Osteoblast (primary cell): Measurements from ENCODE around the gene NEK1. TPM values are rescaled to one million over a fixed set of nuclear protein-coding genes. Genes with fewer than 3 reads are reported as not detected.
A peak's percentile ranks its signal among the peaks of the same experiment; 100 is the strongest.
"Not testable (repeated sequence)": the region's sequence is repeated elsewhere in the genome, so short reads cannot be mapped to it uniquely, and the experiment has no call there.

ENCODE experiments used
- DNase-seq: peaks from one replicate; pipeline ENCODE4 v3.0.0; 2011; ENCODE audit warnings: low spot score, mixed read lengths; ENCODE audit not compliant: insufficient read length; ENCODE audit errors: missing footprints
- H2AFZ ChIP-seq: 2 replicates; pipeline ENCODE4 v1.6.0; 2011; ENCODE audit warnings: mild to moderate bottlenecking, low read length
- H3K27ac ChIP-seq: 2 replicates; pipeline ENCODE4 v1.5.1; 2011; ENCODE audit warnings: mild to moderate bottlenecking, low read depth, low read length, moderate library complexity
- H3K27me3 ChIP-seq: 2 replicates; pipeline ENCODE4 v1.6.0; 2012; ENCODE audit warnings: mild to moderate bottlenecking, control low read depth, inconsistent platforms, low read length, moderate library complexity; ENCODE audit not compliant: insufficient read depth
- H3K36me3 ChIP-seq: 2 replicates; pipeline ENCODE4 v1.5.1; 2011; ENCODE audit warnings: mild to moderate bottlenecking, low read length, control low read depth, moderate library complexity; ENCODE audit not compliant: insufficient read depth
- H3K4me1 ChIP-seq: 2 replicates; pipeline ENCODE4 v1.5.1; 2011; ENCODE audit warnings: mild to moderate bottlenecking, low read length, control low read depth, moderate library complexity; ENCODE audit not compliant: insufficient read depth
- H3K4me2 ChIP-seq: 2 replicates; pipeline ENCODE4 v1.6.0; 2011; ENCODE audit warnings: mild to moderate bottlenecking, low read length; ENCODE audit not compliant: insufficient read depth
- H3K4me3 ChIP-seq: fragments of 200-600 bp; sonication (generic); 3 replicates; pipeline ENCODE4 v1.5.1; 2012; ENCODE audit warnings: mild to moderate bottlenecking, low read length, inconsistent platforms; ENCODE audit not compliant: insufficient read depth
- H3K79me2 ChIP-seq: 2 replicates; pipeline ENCODE4 v1.6.0; 2012; ENCODE audit warnings: mild to moderate bottlenecking, low read length, control low read depth, inconsistent platforms; ENCODE audit not compliant: insufficient read depth
- H3K9me3 ChIP-seq: 2 replicates; pipeline ENCODE4 v1.5.1; 2011; ENCODE audit warnings: low read depth, low read length, control low read depth
- H4K20me1 ChIP-seq: 2 replicates; pipeline ENCODE4 v1.6.0; 2012; ENCODE audit warnings: mild to moderate bottlenecking, low read length, control low read depth; ENCODE audit not compliant: insufficient read depth
- total RNA-seq: library from RNA; depleted of rRNA; stranded (reverse); fragments of >200 nt; gene quantifications from 2 replicates; pipeline ENCODE4 v1.2.3, GENCODE V29; 2012
- TF ChIP-seq, protein P1 (sequence below): IDR thresholded peaks from 2 replicates; pipeline ENCODE4 v1.5.1; 2011; ENCODE audit warnings: mild to moderate bottlenecking, low read depth, low read length, moderate library complexity; ENCODE audit errors: extremely low read depth

NEK1 gene
- total RNA-seq, 1 donor: 9.8 TPM

DNA sequence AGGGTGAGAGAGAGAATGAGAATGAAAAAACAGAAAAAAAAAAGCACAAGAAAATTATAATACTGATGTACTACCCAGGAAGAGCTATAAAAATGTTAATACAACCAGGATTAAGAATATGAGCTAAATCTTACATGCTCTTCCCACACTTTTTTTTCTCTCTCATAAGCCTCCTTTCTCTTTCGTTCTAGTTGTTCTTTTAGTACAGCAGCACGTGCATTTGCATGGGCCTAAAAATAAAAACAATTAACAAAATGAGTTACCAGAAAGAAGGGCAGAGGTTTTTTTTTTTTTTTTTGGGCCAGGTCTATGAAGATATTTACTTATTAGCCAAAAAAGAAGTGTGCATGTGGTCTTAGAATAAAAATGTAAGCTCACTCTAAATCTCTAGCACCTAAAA lies 105.5 kb downstream of the NEK1 start:
- Histone ChIP-seq H3K36me3 (peaks cover 6% of the 10 kb centered on the region), H2AFZ (no peak overlapping the region), H3K27me3 (no peaks in the 10 kb centered on the region), H3K9me3 (peaks cover 3% of the 10 kb centered on the region), H3K4me3 (no peak overlapping the region), H3K79me2 (no peaks in the 10 kb centered on the region), H4K20me1 (no peaks in the 10 kb centered on the region), H3K27ac (no peak overlapping the region), H3K4me1 (no peaks in the 10 kb centered on the region), H3K4me2 (no peak overlapping the region)
- TF ChIP-seq, protein P1, sequence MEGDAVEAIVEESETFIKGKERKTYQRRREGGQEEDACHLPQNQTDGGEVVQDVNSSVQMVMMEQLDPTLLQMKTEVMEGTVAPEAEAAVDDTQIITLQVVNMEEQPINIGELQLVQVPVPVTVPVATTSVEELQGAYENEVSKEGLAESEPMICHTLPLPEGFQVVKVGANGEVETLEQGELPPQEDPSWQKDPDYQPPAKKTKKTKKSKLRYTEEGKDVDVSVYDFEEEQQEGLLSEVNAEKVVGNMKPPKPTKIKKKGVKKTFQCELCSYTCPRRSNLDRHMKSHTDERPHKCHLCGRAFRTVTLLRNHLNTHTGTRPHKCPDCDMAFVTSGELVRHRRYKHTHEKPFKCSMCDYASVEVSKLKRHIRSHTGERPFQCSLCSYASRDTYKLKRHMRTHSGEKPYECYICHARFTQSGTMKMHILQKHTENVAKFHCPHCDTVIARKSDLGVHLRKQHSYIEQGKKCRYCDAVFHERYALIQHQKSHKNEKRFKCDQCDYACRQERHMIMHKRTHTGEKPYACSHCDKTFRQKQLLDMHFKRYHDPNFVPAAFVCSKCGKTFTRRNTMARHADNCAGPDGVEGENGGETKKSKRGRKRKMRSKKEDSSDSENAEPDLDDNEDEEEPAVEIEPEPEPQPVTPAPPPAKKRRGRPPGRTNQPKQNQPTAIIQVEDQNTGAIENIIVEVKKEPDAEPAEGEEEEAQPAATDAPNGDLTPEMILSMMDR: no peak
- no peak for DNase-seq

DNA sequence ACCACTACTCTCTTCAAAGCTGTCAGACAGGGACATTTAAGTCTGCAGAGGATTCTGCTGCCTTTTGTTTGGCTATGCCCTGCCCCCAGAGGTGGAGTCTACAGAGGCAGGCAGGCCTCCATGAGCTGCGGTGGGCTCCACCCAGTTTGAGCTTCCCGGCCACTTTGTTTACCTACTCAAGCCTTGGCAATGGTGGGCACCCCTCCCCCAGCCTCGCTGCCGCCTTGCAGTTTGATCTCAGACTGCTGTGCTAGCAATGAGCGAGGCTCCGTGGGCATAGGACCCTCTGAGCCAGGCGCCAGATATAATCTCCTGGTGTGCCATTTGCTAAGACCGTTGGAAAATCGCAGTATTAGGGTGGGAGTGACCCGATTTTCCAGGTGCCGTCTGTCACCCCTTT lies 112.5 kb downstream of the NEK1 start:
- H3K9me3 ChIP-seq, H3K4me2 ChIP-seq, H3K27ac ChIP-seq, H3K4me3 ChIP-seq, H4K20me1 ChIP-seq, H3K36me3 ChIP-seq, DNase-seq, H3K27me3 ChIP-seq, H2AFZ ChIP-seq, H3K79me2 ChIP-seq, H3K4me1 ChIP-seq: not testable (repeated sequence)

DNA sequence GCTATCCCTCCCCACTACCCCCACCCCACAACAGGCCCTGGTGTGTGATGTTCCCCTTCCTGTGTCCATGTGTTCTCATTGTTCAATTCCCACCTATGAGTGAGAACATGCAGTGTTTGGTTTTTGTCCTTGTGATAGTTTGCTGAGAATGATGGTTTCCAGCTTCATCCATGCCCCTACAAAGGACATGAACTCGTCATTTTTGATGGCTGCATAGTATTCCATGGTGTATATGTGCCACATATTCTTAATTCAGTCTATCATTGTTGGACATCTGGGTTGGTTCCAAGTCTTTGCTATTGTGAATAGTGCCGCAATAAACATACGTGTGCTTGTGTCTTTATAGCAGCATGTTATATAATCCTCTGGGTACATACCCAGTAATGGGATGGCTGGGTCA lies 118.1 kb downstream of the NEK1 start:
- H3K4me1 ChIP-seq, H3K36me3 ChIP-seq, DNase-seq: not testable (repeated sequence)

DNA sequence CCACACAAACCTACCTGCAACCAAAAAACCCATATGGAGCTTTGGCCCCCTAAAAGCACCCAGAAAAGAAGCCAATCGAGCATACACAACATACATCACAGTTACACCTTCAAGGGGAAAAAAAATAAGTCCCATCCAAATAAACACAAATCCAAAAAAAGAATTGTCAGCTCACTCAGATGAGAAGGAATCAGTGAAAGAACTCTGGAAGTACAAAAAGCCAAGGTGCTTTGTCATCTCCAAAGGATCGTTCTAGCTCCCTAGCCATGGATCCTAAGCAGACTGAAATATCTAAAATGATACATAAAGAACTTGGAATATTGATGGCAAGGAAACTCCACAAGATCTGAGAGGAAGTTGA lies 119.2 kb downstream of the NEK1 start:
- no peak for DNase-seq
- no peaks in the 10 kb centered on the region for H3K27me3 ChIP-seq
- no peaks in the 10 kb centered on the region for H3K4me1 ChIP-seq
- no peaks in the 10 kb centered on the region for H3K36me3 ChIP-seq
- H3K9me3 ChIP-seq: no peaks in the 10 kb centered on the region
- no peaks in the 10 kb centered on the region for H4K20me1 ChIP-seq
- H3K4me3 ChIP-seq: no peak overlapping the region
- H3K4me2 ChIP-seq: no peak overlapping the region
- TF ChIP-seq, protein P1: peak; percentile 2
- H3K27ac ChIP-seq: no peak overlapping the region
- H3K79me2 ChIP-seq: no peaks in the 10 kb centered on the region
- H2AFZ ChIP-seq: no peak overlapping the region

More for the DNA sequence above, 118.1 kb downstream of the NEK1 start:
- H3K4me3 ChIP-seq, H3K4me2 ChIP-seq, H3K27me3 ChIP-seq, H3K79me2 ChIP-seq, H3K27ac ChIP-seq, H4K20me1 ChIP-seq, H2AFZ ChIP-seq, H3K9me3 ChIP-seq: not testable (repeated sequence)

DNA sequence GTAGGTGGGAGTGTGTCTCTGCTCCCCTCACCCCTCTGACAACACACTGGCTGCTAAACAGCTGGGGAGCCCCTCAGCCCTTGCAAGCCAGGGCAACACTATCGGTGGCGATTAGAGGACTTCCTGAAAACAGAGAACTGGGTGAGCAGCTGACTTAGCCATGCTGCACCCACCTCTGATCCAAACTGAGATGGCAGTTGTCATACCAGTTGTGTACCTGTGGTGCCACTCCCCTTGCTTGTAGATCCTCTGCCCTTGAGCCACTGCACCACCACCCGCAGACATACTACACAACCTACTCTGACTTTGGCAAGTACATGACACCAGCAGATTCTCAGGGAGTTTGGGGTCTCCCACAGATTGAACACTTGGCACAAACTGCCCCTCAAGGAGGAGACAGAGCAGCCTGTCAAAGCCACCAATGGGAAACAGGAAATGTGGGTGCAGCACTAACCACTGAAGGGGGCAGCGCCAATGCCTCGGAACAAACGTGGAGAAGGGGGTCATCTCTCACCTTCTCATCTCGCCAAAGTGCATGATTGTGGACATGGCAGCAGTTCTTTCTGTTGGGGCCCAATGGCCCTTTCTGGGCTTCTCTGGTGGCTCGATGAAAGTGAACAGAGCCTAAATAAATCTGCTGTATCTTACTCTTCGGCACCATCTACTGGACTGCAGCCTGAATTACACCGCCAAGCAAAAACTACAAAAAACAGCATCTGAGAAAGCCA lies 119.8 kb downstream of the NEK1 start:
- H3K79me2 ChIP-seq: no peaks in the 10 kb centered on the region
- no peaks in the 10 kb centered on the region for H3K4me1 ChIP-seq
- TF ChIP-seq, protein P1: peak; percentile 86
- H4K20me1 ChIP-seq: no peaks in the 10 kb centered on the region
- peak; percentile 85 for DNase-seq
- H2AFZ ChIP-seq: peak overlapping the region; percentile 38
- no peaks in the 10 kb centered on the region for H3K27me3 ChIP-seq
- no peak overlapping the region for H3K4me2 ChIP-seq
- H3K9me3 ChIP-seq: no peaks in the 10 kb centered on the region
- H3K36me3 ChIP-seq: no peaks in the 10 kb centered on the region
- H3K27ac ChIP-seq: no peak overlapping the region
- no peak overlapping the region for H3K4me3 ChIP-seq
